HG03139 (cell line): ENCODE data around the gene PGAM5.

ENCODE experiments used
- ATAC-seq: cut with Tn5 transposase; IDR thresholded peaks from one replicate; pipeline ENCODE4 v1.9.1; 2021; ENCODE audit not compliant: unreplicated experiment

PGAM5 gene

GRCh38 chr12:132710405-132711079, at the start of gene PGAM5:
Gene PGAM5 (plus strand): TSS chr12:132710842. CDS start chr12:132710877, 35 bp downstream.
- ATAC-seq, result peak; percentile 84

GRCh38 chr12:132660996-132661395, 49.6 kb upstream of the PGAM5 start:
- no peak for ATAC-seq

DNA sequence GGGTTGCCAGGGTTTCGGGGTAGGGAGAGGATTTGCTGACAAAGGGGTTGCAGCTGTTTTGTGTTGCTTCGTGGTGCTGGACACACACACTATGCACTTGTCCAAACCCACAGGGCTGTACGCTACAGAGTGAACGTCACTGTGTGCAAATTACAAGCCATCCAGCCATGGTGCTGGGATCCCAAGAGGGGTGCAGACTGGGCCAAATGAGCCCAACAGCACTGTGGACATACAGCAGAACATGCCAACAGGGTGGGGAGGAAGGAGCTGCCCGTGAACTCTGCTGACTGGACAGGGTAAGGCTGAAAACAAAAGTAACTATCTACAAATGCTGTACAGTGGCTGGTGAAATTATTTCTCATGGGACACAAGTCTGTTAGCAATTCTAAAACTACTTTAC, 48.7 kb upstream of the PGAM5 start:
- ATAC-seq, result no peak

GRCh38 chr12:132662901-132663755, 47.5 kb upstream of the PGAM5 start:
- ATAC-seq, result no peak

GRCh38 chr12:132664206-132665148, 46.2 kb upstream of the PGAM5 start:
- no peak for ATAC-seq

- ATAC-seq, result no peak
Measured at GRCh38 chr12:132665149-132665491, 45.5 kb upstream of the PGAM5 start.

- no peak for ATAC-seq
Measured at GRCh38 chr12:132665794-132666193, 44.8 kb upstream of the PGAM5 start.

DNA sequence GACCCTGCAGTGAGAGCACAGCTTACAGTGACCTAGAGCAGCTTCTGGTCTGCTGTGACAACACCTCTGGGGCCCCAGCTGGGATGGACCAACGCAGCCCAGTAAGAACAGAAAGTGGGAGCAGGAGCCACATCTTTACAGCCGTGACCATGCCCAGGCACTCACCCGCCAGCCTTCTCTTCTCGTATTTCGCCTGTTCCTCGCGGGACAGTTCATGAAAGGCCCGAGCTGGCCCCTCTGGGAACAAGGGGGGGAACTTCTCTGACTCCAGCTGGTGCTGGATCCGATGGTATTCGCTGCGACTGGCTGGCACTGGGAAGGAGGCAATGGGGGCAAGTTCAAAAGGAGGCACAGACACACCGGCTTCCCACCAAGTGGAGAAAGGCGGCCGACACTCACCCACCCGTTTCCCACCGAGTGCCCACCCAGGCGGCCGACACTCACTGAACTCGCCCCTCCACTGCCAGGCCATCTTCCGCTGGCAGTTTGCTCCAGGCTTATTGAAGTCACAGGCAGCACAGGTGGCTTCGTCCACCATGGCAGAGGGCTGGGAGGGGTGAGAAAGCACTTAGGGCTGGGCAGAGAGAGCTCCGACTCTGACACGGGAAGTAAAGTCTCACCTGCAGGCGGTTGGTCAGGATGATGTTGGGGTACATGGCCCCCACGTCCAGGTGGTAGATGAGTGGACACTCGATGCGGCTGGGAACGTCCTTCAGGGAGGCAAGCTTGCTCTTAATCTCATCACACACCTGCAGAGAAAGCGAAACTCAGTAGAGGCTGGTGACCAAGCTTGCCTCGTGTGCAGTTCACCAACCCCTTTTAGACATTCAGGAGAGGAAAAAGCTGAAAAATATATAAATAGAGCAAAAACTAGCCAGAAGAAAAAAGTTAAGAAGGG, 42.2 kb upstream of the PGAM5 start:
- ATAC-seq, result no peak

DNA sequence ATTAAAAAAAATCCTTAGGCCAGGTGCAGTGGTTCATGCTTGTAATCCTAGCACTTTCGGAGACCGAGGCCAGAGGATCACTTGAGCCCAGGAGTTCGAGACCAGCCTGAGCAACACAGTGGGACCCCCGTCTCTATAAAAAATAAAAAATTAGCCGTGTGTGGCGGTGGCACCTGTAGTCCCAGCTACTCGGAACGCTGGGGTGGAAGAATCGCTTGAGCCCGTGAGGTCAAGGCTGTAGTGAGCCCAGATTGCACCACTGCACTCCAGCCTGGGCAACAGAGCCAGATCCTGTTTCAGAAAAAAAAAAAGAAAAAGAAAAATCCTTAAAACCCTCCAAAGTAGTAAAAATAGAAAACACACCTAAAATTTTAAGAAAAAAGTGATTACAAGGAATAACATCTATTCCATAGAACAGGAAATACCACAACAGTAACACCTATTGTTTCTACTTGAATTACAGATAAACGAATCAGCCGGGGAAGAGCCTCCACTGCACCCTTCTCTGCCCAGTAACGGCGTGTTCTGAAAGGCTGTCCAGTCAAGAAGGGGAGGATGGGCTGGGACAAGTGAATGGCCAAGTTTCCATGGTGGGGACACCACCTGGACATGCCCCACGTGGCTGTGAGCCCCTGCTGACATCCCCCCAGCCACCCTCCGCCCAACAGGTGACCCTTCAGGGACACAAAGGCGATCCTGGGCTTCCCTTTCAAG, 41.3 kb upstream of the PGAM5 start:
- ATAC-seq, result no peak

GRCh38 chr12:132672116-132672515, 38.5 kb upstream of the PGAM5 start:
- no peak for ATAC-seq

DNA sequence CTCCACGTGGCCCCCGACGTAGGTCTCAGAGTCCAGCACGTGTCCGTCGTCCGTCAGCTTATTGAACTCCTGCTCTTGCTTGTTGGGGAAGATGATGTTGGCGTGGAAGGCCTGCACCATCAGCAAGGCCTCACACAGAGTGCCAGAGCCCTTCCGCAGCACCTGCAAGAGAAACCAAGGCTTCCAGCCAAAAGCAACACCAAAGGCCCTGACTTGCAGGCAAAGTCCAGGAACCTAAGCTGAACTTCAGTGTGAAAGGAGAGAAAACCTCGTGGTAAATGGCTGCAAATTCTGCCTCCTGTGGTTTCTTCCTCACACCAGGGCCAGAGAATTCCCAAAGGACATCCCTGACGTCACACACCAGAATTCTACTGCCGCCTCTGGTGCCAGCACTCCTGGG, 38.0 kb upstream of the PGAM5 start:
- no peak for ATAC-seq

DNA sequence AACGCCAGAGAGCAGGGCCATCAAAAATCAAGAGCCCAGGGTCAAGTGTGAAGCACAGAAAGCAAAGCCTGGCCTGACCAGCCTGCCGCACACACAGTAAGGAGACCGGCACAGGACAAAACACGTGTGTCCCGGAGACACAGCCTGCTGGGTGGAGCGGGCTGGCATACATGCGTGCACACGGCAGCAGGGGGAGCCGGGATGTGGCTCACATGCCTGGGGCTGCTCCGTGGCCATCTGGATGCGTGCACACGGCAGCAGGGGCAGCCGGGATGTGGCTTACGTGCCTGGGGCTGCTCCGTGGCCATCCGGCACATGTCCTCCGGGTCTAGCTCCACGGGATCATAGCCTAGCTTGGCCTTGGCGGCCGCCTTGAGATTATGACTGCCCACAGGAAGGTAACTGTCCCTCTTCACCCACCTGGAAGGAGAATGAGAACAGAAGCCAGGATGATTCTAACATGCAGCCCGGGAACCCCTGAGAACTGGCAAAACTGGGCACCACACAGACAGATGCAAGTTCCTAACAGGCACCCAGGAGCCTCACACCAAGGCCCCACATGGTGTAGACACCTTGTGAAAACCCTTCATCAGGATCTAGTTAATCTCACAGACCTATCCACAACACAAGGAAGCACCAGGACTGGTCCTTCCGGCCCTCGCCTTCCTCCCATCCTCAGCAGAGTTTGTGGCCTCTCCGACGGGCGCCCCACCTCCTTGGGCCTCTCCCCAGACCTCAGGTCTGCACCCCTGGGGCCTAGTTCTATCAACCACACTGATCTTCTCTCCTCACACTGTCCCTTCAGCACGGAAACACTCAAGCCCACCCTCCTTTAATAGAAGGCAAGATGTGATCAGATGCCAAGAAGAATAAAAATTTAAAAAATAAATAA, 37.1 kb upstream of the PGAM5 start:
- no peak for ATAC-seq

DNA sequence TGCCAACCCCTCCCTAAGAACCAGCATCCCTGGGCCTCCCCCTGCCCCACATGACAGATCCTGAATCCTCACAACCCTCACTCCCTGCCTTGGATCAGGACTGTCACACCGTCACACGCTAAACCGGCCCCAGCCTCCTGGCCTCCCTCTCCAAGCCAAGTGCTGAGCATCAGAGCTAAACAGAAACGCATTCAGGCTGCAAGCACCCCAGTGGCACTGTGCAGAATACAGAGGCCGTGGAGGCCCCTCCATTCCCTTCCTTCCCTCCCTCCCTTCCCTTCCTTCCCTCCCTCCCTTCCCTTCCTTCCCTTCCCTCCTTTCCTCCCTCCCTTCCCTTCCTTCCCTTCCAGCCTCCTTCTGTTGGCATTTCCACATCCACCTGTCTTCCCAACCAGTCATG, 36.1 kb upstream of the PGAM5 start:
- no peak for ATAC-seq

- ATAC-seq, result no peak
Measured at GRCh38 chr12:132675757-132676432, 34.7 kb upstream of the PGAM5 start.

DNA sequence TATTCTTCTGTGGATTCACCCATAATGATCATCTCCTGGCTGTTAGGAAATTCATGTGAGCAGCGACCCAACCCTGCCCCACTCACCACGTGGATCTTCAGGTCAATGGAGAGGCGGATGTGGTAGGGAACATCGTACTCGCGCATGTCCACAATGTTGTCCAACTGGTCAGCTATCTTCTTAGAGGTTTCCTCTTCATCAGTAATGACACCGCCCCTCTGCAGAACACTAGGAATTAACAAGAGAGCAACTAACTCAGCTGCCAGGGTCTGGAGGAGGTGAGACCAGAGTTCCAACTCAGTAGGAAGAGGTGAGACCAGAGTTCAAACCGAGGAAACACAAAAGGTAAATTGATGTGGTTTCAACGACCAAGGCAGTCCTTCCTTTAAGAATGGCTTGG, 33.1 kb upstream of the PGAM5 start:
- ATAC-seq, result no peak

GRCh38 chr12:132685400-132685799, 25.2 kb upstream of the PGAM5 start:
- ATAC-seq, result no peak

- peak; percentile 22 for ATAC-seq
Measured at GRCh38 chr12:132686825-132687210, 23.8 kb upstream of the PGAM5 start.
